GM23338 (cell line): ENCODE results near the gene CYTH1.

Experiments used
- CREB1 ChIP-seq: fragments of 250-450 bp; sonication (Bioruptor Pico); IDR thresholded peaks from 2 replicates; pipeline ENCODE4 v1.5.0; 2020; ENCODE audit warnings: low read depth, mild to moderate bottlenecking, moderate library complexity
- EZH2 ChIP-seq: fragments of 200-600 bp; sonication (generic); IDR thresholded peaks from one replicate; pipeline ENCODE4 v1.8.0; 2017; ENCODE audit warnings: antibody characterized with exemption, mild to moderate bottlenecking, low read depth; ENCODE audit not compliant: unreplicated experiment
- EZH2phosphoT487 ChIP-seq: fragments of 200-600 bp; sonication (generic); IDR thresholded peaks from one replicate; pipeline ENCODE4 v1.8.1; 2018; ENCODE audit warnings: antibody characterized with exemption; ENCODE audit not compliant: unreplicated experiment
- JUNB ChIP-seq: IDR thresholded peaks from one replicate; pipeline ENCODE4 v1.6.1; 2016; ENCODE audit warnings: antibody characterized with exemption; ENCODE audit not compliant: unreplicated experiment
- POLR2AphosphoS5 ChIP-seq: IDR thresholded peaks from 2 replicates; pipeline ENCODE4 v1.6.1; 2016; ENCODE audit warnings: antibody characterized with exemption, low read depth
- ZNF114 ChIP-seq: fragments of 250-450 bp; sonication (Bioruptor Pico); IDR thresholded peaks from 2 replicates; pipeline ENCODE4 v1.5.0; 2020; ENCODE audit warnings: mild to moderate bottlenecking, moderate library complexity
- ZNF331 ChIP-seq: fragments of 250-450 bp; sonication (Bioruptor Pico); IDR thresholded peaks from 2 replicates; pipeline ENCODE4 v1.5.0; 2020; ENCODE audit warnings: low read depth, mild to moderate bottlenecking, moderate library complexity
- TF ChIP-seq, protein P1 (sequence below), 2 experiments: fragments of 200-600 bp in 1 of 2; sonication (generic) in 1 of 2; conservative IDR thresholded peaks; 2 replicates each; pipeline versions ENCODE4 v1.5.1 to v1.6.1; 2016 to 2017; ENCODE audit warnings: antibody characterized with exemption in 2 of 2, low read depth in 2 of 2, mild to moderate bottlenecking in 2 of 2, moderate library complexity in 1 of 2
- TF ChIP-seq, protein P2 (sequence below): IDR thresholded peaks from one replicate; pipeline ENCODE4 v1.6.1; 2018; ENCODE audit warnings: antibody characterized with exemption; ENCODE audit not compliant: unreplicated experiment
- TF ChIP-seq, protein P3 (sequence below): IDR thresholded peaks from 2 replicates; pipeline ENCODE4 v1.6.1; 2016; ENCODE audit warnings: antibody characterized with exemption

DNA sequence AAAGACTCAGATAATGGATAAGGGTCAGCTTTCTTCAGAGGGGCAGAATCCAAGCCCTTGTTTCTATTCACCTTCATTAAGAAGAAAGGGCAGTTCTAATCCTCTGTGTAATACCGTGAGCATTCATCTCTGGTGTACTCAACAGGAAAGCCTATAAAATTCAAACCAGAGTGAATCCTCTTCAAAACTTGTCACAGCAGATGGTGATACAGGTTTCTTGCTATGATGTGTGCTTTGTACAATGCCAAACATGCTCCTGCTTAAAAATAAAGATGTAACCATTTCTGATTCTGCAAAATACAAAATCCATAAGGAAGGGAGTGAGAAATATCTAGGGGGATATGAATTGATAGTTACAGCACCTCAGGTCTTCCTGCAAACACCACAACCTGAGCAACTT, 49.7 kb downstream of the CYTH1 start:
- TF ChIP-seq, protein P1, sequence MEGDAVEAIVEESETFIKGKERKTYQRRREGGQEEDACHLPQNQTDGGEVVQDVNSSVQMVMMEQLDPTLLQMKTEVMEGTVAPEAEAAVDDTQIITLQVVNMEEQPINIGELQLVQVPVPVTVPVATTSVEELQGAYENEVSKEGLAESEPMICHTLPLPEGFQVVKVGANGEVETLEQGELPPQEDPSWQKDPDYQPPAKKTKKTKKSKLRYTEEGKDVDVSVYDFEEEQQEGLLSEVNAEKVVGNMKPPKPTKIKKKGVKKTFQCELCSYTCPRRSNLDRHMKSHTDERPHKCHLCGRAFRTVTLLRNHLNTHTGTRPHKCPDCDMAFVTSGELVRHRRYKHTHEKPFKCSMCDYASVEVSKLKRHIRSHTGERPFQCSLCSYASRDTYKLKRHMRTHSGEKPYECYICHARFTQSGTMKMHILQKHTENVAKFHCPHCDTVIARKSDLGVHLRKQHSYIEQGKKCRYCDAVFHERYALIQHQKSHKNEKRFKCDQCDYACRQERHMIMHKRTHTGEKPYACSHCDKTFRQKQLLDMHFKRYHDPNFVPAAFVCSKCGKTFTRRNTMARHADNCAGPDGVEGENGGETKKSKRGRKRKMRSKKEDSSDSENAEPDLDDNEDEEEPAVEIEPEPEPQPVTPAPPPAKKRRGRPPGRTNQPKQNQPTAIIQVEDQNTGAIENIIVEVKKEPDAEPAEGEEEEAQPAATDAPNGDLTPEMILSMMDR (conservative IDR thresholded peaks at IDR 0.05; ENCODE audit: low read depth in 2 of 2), result no peak
- TF ChIP-seq POLR2AphosphoS5 (no peak), ZNF114 (CRISPR knock-in tag) (no peak), EZH2phosphoT487 (no peak), CREB1 (CRISPR knock-in tag) (no peak), EZH2 (no peak), ZNF331 (CRISPR knock-in tag) (no peak), JUNB (no peak)
- TF ChIP-seq, protein P2, sequence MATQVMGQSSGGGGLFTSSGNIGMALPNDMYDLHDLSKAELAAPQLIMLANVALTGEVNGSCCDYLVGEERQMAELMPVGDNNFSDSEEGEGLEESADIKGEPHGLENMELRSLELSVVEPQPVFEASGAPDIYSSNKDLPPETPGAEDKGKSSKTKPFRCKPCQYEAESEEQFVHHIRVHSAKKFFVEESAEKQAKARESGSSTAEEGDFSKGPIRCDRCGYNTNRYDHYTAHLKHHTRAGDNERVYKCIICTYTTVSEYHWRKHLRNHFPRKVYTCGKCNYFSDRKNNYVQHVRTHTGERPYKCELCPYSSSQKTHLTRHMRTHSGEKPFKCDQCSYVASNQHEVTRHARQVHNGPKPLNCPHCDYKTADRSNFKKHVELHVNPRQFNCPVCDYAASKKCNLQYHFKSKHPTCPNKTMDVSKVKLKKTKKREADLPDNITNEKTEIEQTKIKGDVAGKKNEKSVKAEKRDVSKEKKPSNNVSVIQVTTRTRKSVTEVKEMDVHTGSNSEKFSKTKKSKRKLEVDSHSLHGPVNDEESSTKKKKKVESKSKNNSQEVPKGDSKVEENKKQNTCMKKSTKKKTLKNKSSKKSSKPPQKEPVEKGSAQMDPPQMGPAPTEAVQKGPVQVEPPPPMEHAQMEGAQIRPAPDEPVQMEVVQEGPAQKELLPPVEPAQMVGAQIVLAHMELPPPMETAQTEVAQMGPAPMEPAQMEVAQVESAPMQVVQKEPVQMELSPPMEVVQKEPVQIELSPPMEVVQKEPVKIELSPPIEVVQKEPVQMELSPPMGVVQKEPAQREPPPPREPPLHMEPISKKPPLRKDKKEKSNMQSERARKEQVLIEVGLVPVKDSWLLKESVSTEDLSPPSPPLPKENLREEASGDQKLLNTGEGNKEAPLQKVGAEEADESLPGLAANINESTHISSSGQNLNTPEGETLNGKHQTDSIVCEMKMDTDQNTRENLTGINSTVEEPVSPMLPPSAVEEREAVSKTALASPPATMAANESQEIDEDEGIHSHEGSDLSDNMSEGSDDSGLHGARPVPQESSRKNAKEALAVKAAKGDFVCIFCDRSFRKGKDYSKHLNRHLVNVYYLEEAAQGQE, result no peak
- TF ChIP-seq, protein P3, sequence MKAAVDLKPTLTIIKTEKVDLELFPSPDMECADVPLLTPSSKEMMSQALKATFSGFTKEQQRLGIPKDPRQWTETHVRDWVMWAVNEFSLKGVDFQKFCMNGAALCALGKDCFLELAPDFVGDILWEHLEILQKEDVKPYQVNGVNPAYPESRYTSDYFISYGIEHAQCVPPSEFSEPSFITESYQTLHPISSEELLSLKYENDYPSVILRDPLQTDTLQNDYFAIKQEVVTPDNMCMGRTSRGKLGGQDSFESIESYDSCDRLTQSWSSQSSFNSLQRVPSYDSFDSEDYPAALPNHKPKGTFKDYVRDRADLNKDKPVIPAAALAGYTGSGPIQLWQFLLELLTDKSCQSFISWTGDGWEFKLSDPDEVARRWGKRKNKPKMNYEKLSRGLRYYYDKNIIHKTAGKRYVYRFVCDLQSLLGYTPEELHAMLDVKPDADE, result no peak
